Measurements from ENCODE around the gene ANXA2R.
"Not testable (repeated sequence)": the region's sequence is repeated elsewhere in the genome, so short reads cannot be mapped to it uniquely, and the experiment has no call there.

ANXA2R gene, protein sequence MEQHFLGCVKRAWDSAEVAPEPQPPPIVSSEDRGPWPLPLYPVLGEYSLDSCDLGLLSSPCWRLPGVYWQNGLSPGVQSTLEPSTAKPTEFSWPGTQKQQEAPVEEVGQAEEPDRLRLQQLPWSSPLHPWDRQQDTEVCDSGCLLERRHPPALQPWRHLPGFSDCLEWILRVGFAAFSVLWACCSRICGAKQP

DNA sequence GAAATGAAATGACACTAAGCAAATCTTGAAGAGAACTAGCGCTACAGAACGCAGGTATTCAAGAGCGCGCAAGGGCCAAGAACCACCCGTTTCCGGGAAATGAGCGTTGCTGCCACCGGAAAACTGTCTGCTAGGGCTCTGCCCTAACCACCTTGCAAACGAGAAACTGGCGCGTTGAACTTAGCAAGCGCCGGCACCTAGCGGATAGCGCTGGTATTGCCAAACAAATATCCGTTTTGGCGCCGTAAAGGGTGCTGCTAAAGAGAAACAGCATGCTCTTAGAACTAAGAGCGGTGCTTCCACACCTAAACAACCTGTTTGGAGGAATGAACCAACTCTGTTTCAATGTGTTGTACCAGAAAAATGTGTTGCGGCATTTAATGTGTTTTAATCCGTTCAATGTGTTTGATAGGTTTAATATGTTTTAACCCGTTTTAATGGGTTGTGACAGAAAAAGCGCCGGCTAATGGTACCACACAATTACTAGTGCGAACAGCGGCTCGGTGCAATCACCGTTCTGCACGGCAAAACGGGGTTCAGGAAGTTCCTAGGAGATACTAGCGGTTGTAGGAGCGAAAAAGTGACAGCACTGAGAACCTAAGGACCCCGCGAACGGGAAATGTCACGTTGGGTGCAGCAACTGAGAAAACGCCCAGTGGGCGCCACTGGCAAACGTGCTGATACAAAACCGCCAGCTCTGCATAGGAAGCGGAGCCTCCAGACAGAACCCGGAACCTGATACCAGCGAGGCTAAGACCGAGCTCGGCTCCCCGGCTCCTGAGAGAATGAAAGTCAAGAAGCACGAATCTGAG is at the start of gene ANXA2R:
Gene ANXA2R (minus strand): TSS at position 33 of the 812 bp plus-strand sequence. CDS start 273 bp downstream, outside the sequence.
- DNase-seq = peak; percentile 97

DNA sequence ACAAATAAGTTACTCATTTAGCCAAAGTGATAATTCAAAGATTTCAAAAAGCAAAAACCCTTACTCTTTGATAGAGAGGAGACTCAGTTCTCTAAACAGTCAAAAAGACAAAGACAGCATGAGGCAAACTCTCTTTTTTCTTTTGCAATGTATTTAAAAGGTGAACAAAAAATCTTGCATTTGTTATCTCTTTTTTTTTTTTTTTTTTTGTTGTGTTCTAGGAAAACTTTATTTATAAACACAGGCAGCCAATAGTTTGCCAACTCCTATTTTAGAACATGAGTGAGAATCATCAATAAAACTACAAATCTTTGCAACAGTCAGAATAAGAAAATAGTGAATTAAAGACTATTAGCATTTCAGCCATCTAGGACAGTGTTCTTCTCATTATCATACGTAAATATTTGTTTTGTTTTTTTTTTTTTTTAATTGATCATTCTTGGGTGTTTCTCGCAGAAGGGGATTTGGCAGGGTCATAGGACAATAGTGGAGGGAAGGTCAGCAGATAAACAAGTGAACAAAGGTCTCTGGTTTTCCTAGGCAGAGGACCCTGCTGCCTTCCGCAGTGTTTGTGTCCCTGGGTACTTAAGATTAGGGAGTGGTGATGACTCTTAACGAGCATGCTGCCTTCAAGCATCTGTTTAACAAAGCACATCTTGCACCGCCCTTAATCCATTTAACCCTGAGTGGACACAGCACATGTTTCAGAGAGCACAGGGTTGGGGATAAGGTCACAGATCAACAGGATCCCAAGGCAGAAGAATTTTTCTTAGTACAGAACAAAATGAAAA is 46.2 kb upstream of the ANXA2R start:
- not testable (repeated sequence) for DNase-seq

DNA sequence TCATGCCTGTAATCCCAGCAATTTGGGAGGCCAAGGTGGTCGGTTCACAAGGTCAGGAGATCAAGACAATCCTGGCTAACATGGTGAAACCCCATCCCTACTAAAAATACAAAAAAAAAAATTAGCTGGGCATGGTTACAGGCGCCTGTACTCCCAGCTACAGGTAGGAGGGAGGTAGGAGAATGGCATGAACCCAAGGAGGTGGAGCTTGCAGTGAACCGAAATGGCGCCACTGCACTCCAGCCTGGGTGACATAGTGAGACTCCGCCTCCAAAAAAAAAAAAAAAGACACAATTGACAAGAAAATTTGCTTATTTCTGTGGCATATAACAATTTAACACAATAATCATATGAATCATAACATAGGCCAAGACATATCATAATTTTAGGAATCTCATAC is 45.3 kb upstream of the ANXA2R start:
- DNase-seq = no peak

DNA sequence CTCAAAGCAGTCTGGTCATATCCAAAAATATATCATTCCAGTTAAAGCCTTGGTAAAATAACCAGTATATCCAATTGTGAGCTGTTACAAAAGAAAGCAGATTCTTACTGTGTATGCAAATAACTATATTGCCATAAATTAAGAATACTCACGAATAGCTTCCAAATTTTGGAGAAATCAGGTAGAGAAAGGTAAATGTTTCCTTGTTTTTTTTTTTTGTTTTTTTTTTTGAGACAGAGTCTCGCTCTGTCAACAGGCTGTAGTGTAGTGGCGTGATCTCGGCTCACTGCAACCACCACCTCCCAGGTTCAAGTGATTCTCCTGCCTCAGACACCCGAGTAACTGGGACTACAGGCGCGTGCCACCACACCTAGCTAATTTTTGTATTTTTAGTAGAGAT is 44.3 kb upstream of the ANXA2R start:
- DNase-seq = not testable (repeated sequence)

DNA sequence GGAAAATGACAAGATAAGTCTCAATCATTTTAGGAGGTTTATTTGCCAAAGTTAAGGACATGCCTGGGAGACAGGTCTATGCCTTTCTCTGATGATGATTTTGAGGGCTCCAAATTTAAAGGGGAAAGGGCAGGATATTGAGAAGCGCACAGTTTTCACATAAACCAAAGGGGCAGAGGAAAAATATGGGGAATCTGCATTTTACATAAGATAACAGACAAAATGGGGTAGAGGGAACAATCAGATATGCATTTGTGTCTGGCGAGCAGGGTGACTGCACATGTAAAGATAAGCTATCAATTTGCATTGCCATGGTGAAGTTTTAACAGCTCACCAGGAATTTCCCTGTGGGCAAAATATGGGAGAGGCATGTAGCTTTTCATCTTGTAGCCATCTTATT is 41.2 kb upstream of the ANXA2R start:
- DNase-seq = not testable (repeated sequence)

DNA sequence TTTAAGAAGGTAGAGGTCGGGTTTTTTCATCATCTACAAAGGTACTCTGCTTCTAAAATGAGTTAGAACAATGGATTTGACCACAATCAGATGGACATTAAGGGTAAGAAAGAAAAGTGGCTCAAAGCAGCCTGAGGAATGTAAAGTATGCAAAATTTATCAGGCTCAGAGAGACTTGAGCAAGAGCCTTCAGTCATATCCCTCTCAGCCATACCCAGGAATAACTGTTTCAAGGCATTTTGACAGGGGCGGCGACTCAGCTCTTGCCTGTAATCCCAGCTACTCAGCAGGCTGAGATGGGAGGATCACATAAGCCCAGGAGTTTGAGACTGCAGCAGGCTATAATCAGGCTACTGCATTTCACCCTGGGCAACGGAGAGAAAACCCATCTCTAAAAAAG is 38.8 kb upstream of the ANXA2R start:
- no peak for DNase-seq

DNA sequence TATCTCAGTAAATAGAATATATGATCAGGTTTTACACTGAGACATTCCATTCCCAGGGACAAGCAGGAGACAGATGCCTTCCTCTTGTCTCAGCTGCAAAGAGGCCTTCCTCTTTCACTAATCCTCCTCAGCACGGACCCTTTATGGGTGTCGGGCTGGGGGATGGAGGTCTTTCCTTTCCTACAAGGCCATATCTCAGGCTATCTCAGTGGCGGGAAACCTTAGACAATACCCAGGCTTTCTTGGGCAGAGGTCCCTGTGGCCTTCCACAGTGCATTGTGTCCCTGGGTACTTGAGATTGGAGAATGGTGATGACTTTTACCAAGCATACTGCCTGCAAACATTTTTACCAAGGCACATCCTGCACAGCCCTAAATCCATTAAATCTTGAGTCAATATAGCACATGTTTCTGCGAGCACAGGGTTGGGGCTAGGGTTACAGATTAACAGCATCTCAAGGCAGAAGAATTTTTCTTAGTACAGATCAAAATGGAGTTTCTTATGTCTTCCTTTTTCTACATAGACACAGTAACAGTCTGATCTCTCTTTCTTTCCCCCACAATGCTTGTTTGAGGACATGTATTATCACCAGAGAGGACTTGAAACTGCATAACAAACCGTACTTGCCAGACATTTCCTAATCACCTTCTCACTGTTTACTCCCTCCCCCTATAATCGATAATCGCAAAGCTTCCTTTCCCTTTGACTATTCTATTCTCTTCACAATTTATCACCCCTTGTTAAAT is 37.5 kb upstream of the ANXA2R start:
- not testable (repeated sequence) for DNase-seq

DNA sequence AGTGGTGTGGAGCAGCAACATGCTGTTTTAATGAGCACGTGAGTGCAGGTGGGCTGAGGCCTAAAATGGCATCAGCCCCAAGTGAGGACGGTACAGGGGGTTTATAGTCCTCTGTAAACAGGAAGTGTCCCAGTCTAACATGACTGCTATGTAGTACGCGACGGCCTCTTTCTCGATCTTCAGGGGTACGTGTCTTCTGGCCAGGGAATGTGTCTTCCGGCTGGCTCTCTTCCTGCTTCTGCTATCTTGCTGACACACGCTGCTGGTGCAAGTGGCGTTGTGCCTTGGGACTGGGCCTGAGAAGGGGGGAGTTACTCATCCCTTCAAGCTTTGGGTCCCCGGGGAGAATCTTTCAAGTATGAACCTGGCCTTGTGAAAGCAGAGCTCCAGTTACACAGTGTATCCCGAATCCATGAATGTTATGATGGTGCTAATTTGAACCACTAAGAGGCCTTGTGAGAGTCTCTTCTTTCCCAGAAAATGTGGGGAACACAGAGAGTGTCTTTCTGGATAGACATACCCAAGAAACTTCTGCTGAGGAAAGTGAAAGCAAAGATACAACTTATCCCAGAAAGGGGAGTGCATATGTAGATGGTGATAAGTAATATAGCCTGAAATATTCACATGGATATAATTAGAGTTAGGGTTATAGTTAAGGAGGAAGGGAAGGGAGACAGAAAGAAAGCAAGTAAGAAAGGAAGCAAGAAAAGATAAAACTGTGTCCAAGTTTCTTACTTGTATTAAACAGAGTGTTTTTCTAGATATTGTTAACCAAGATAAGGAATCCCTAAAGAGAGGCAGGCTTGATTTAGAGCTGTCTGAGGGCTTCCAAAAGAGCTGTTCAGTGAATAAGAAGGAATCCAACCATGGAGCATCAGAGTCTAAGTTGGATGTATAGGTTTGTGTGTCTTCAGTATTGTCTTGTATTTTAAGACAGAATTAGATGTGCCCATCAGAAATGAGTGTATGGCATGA is 35.5 kb upstream of the ANXA2R start:
- DNase-seq = no peak

DNA sequence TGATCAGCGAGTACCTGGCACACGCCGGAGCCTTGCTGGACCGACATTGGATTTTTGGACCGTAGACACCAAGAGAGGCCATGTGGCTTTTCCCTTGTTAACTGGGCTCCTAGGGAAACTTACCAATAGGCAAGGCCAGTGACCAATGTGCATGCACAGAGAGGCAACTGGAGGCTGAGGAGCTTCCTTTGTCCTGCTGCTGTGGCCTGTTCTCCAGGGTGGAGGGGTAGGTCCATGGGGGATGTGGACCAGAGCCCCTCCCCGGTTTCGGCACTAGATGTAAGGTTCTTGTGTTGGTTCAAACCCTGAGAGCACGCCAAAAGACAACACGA is 34.8 kb upstream of the ANXA2R start:
- no peak for DNase-seq

DNA sequence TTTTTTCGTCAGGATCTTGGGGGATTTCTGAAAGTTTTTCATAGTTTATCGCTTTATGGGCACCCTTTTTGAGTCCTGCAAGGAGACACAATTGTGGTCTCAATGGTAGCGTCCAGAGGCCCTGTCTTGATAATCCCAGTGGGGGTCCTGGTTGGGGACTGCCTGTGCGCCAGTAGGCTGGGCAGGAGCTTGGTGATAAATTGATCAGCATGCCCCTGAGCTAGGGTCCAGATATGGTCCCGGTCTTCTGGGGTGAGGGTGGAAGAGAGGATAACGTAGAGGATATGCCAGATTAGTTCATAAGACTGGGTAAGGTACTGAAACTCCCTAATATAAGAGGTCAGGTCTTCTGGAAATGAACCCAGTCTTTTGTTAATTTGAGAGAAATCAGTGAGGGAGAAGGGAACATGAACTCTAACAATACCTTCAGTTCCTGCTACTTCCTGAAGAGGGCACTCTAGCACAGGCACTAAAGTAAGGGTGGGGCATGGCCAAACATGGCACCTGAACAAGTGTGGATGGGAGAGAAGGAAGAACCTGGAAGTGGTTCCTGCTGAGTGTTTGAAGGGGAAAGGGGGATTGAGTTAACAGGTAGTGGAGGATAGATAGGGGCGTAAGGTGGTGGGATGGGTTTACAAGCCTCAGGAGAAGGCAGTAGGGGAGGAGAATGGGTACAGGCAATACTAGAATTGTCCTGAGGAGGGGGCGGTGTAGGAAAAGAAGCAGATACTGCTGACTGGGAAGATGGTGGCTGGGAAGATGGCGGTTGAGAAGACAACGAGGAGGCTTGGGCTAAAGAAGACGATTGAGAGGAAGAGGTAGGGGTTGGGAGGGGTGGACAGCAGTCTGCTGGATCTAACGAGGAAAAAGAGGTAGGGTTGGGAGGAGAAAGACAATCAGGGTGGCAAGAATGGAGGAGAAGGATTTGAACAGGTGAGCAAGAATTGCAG is 33.8 kb upstream of the ANXA2R start:
- DNase-seq = peak; percentile 77

DNA sequence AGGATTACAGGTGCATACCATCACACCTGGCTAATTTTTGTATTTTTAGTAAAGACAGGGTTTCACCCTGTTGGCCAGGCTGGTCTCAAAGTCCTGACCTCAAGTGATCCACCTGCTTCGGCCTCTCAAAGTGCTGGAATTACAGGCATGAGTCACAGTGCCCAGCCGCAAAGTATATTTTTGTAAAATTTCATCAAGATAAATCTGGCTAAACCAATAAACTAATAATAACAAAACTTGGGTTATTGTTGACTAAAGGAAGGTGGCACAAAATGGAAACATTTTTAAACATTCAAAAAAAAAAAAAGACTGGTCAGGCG is 29.2 kb upstream of the ANXA2R start:
- DNase-seq = not testable (repeated sequence)

DNA sequence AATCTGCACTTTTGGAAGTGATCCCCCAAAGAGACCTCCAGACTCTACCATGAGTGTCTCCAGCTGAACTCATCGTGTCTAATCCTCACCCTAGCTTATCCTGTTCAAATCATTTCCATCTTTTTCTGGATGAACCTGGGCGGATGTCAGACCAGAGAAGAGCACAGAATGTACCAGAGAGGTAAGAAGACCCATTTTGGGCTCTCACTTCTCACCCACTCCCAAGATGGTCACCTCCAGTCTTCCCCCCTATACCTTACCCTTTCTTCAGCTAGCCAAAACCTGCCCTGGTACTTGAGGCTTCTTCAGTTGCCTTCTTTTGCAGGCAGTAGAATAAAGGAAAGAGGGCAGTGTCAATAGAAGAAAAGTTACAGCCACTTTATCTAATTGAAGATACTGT is 27.9 kb upstream of the ANXA2R start:
- DNase-seq = no peak

DNA sequence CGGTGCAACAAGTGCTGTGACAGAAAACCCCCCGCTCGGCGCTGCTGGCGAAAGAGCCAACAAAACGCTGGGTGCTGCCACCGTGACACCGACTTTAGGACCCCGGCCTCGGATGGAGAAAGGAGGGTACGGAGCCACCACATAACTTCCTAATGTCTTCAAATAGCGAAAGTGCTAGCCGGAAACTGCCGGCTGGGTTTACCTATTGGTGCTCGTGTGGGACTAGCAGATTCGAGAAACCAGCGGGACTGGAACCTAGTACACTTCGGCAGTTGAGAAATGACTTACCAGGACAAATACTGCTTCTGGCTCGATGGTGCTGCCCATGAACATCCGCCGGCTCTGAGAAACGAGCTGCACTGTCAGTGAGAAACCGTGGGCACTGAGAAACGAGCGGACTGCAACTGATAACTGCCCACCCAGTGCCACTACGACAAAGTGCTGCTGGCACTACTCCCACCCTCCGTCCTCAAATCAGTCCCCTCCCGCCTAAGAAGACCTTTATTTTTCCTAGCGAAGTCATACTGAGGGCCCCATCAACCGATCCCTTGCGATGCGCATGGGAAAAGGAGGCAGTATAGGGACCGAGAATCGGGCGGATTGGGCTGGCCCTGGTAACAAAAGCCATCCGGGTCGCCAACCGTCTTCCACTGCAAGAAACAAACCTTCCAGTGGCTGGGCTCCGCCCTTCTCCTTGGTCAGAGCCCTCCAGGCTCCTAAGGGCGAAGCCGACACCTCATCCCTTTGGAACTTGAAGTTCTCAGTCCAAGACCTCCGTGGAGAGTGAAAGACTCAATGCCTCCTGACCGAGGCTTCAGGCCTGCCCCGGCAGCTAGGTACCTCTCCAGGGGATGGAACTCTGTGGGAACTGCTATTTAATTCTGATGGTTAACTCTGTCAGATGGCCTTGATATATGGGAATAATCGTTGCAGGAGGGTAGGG is 27.0 kb upstream of the ANXA2R start:
- DNase-seq = peak; percentile 93

DNA sequence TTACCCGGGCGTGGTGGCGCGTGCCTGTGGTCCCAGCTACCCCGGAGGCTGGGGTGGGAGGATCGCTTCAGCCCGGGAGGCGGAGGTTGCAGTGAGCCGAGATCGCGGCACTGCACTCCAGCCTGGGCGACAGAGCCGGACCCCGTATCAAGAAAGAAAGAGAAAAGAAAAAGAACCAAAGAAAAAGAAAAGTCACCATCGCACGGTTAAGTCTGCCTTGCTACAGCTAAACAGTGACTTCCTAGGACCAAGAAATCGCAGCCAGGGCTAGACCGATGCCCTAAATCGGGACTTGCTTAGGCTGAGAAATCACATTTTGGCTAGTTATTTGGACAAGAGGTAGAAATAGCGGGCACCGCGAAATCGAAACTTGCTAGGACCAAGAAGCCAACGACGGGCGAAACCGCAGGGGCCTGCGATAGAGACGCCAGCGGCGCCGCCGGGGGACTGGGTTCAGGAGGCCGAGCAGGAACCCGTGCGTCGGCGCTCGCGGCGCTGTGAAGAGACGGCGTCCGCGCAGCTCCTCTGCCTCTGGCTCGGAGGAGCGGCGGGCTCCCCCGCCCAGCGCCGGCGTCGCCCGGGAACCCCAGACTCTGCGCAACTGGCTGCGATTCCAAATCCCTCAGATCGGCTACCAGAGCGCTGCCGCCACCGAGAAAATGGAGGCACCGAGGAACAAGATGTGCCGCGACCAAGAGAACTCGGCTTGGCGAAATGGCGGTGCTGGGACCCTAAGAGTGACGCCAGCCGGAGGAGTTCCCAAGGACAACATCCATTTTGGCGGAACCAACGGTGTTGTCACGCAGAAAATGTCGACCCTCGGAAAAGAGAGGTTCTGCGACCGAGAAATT is 26.1 kb upstream of the ANXA2R start:
- peak; percentile 79 for DNase-seq

DNA sequence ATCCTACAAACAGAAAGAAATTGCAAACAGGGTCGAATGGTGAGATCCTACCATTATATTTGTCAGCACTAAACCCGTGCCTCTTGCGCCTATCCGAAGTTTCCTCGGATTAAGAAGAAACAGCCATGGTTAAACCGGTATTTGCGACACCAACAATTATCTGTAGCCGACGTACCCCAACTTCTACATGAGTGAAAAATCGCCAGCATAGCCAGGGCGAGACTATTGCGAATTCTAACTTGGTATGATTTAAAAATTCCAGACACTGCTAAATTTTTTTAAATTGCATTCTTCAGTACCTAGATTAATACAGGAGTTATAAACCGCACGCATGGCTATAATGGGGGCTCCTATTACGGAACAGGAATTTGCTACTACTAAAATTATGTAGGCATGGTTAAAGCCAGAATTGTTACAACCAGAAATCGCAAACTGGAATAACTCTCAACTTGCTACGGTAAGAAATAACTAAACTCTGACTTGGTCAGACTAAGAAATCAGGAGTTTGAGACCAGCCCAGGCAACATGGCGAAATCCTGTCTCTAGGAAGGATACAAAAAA is 25.3 kb upstream of the ANXA2R start:
- peak; percentile 27 for DNase-seq

DNA sequence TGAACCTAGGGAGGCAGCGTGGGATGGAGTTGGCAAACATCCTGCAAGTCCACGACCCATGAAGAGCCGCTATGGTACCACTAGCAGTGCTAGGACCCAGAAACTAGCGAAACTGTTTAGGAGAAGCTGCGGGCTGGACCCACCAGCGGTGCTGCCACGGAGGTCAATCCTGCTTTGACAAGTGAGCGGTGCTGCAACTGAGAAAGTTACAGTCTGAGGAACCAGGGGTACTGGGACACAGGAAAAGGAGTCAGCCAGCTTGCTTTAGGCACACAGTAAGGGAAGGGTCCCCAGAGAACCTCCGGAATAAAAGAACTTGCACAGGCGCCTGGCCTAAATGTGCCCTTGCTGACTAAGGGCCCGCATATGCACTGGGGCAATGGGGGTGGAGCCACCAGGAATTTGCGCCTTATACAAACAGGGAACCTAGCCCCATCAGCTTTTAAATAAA is 23.6 kb upstream of the ANXA2R start:
- no peak for DNase-seq

DNA sequence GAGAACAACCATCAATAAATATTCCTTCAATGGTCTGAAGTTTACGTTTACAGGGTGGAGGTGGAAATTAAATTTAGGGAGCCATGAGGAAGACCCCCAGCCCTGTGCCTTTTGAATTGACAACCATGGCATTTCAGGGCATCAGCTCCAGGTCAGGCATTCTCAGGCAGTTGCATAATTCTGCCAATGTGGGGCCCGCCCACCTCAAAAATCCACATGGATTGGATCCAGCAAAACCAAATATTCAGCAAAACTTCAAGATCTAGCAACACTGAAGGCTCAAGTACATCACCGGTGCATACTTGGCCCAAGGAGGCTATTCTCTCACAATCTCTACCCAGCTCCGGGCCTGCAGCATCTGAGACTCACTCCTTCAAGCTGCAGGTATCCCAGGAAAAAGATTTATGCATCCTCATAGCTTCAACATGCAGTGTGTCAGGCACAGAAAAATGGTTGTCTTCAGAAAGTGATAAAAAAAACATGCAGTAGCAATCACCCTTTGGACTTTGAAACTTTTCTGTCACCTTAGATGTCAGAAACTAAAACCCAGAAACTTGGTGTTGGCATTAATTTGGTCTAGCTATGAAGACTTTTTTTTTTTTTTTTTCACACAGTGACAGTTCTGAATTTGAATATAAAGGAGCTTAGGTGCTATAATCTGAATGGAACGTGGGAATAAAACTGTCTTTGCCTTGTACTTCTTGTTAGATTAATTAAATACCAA is 21.4 kb upstream of the ANXA2R start:
- no peak for DNase-seq
